IMR-90 (cell line): ENCODE data around the gene OR6C6.
"Not testable (repeated sequence)": the region's sequence is repeated elsewhere in the genome, so short reads cannot be mapped to it uniquely, and the experiment has no call there.

Source experiments
- CEBPB ChIP-seq: IDR thresholded peaks from 2 replicates; pipeline ENCODE4 v1.6.1; 2012; ENCODE audit warnings: low read depth, low read length, improper control_type of control experiment
- CHD1 ChIP-seq: IDR thresholded peaks from 2 replicates; pipeline ENCODE4 v1.6.1; 2012; ENCODE audit warnings: low read depth, low read length, improper control_type of control experiment
- CTCF ChIP-seq: conservative IDR thresholded peaks from 2 replicates; pipeline ENCODE4 v1.5.1; 2012; ENCODE audit warnings: mild to moderate bottlenecking, low read depth, low read length, improper control_type of control experiment
- ELK1 ChIP-seq: fragments of 150-350 bp; IDR thresholded peaks from 2 replicates; pipeline ENCODE4 v1.6.1; 2016; ENCODE audit warnings: low read depth, mild to moderate bottlenecking, low read length, moderate library complexity, borderline replicate concordance
- FOS ChIP-seq: fragments of 150-350 bp; IDR thresholded peaks from 2 replicates; pipeline ENCODE4 v1.6.1; 2016; ENCODE audit warnings: low read depth, low read length
- MAZ ChIP-seq: IDR thresholded peaks from 2 replicates; pipeline ENCODE4 v1.6.1; 2012; ENCODE audit warnings: low read depth, mild to moderate bottlenecking, low read length, improper control_type of control experiment, moderate library complexity, borderline replicate concordance
- MXI1 ChIP-seq: IDR thresholded peaks from 2 replicates; pipeline ENCODE4 v1.6.1; 2012; ENCODE audit warnings: low read depth, mild to moderate bottlenecking, low read length, moderate library complexity, borderline replicate concordance
- POLR2A ChIP-seq: IDR thresholded peaks from 2 replicates; pipeline ENCODE4 v1.6.1; 2012; ENCODE audit warnings: mild to moderate bottlenecking, low read depth, low read length
- RAD21 ChIP-seq: IDR thresholded peaks from 2 replicates; pipeline ENCODE4 v1.6.1; 2012; ENCODE audit warnings: low read length, improper control_type of control experiment
- SMC3 ChIP-seq: fragments of 150-350 bp; IDR thresholded peaks from 2 replicates; pipeline ENCODE4 v1.6.1; 2016; ENCODE audit warnings: low read depth, mild to moderate bottlenecking, antibody characterized with exemption, low read length, moderate library complexity
- USF2 ChIP-seq: fragments of 150-350 bp; IDR thresholded peaks from 2 replicates; pipeline ENCODE4 v1.6.1; 2017; ENCODE audit warnings: mild to moderate bottlenecking, antibody characterized with exemption, low read length, low read depth

GRCh38 chr12:55325801-55326200 is 29.4 kb upstream of the OR6C6 start:
- TF ChIP-seq POLR2A, CTCF, ELK1, FOS, CEBPB, SMC3, MXI1, RAD21, MAZ, CHD1, USF2: not testable (repeated sequence)
